Measurements from ENCODE around the gene H3-3A.

Gene H3-3A

DNA sequence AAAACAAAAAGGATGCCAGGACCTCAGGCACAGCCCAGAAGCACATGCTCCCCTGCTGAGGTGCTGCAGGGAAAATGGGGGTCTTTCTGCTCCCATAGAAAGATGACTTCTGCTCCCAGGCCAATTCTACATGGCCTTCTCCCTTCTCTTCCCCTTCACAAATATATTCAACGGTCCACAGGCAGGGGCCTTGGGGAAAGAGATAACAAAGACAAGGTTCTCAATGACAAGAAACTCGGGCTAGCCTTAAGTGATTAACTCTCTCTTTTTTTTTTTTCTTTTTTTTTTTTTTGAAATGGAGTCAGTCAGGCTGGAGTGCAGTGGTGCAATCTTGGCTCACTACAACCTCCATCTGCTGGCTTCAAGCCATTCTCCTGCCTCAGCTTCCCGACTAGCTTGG, 54.2 kb downstream of the H3-3A start:
- DNase-seq: no peak

DNA sequence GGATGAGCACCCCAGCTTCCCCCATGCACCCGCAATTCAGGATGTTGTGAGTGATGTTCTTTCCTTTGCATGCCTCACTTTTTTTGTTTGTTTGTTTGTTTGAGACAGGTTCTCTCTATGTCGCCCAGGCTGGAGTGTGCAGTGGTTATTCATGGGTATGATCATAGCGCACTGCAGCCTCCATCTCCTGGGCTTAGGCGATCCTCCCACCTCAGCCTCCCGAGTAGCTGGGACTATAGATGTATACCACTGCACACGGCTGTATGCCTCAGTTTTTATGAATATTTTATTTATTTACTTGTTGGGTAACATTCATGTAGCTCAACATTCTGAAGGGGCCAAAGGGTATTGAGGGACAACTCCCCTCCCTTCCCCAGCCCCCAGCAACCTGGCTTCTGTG, 54.8 kb downstream of the H3-3A start:
- DNase-seq: no peak

DNA sequence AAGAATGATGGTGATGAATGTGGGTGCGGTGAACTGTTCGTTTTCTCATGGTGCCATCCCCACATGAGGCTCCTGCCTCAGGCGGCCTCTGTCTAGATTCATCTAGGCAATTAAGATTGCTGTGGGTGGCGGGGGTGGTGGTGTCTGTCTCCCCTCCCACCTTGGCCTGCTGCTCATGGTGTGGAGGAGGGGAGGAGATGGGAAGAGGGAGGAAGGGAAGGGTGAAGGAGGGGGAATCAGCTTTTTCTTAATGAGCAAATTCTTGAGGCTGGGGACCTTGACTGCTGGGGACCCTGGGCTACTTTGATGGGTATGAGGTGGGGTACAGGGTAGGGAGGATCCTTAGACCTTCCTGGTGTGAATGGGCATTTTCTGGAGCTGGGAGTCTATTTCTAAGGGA, 55.8 kb downstream of the H3-3A start:
- DNase-seq: no peak

DNA sequence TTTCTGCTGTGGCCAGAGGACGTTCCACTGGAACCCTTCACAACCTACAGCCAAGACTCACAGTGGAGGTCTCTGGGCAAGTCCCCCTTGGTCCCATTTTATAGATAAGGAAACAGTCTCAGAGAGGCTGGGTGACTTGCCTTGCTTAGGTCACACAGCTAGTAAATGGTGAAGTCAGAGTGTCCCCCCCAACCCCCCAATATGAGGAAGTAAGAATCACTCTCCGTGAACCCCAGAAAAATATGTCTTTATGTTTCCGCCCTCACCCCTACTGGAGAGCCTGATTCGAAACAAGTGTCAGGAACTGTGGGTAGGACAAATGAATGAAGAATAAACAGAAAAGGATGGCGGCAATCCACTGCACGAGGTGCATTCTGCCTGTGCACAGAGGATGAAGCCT, 56.7 kb downstream of the H3-3A start:
- DNase-seq: no peak

DNA sequence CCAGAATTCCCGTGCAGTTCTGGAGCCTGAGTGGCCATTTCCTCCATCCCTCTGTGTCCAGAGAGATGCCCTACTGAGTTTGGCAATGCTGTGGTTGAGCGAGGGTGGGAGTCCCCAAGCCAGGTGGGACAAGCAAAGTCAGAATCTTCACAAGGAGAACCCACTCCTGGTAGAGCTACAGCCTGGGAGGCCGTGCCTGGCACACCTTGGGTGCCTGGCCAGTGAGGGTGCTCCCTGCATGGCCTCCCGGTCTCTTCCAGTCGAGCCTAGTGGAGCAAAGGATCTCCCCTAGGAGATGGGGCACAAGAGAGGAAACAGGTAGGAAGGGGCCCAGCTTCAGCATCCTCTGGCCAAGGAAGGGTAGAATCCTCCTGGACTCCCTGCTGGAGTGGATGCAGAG, 57.9 kb downstream of the H3-3A start:
- DNase-seq: no peak

DNA sequence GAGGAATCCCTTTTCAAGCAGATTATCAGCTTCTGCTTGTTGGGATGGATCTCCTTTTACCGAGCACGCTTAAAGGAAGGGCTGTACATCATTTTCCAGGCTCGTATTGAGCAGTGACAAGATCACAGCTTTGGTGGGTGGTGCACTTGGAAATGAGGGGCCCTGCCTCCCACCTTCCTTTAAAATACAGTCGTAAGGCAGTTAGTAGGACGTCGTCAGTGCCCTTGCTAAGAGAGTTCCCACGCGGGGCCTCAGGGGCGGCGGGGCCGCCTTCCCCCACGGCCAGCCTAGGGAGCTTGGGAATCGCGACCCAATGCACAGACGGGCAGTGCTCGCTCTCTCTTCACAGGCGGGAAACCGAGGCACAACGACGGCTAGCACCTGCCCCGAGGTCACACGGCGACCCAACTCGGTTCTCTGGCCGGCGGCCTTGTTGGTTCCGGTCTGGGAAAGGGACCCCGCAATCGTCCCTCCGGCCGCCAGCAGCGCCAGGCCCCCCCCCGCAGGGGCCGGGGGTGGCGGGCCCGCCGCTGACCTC, 58.6 kb downstream of the H3-3A start:
- DNase-seq: no peak
